Measurements from ENCODE around the gene STX19. TPM values are rescaled to one million over a fixed set of nuclear protein-coding genes. Genes with fewer than 3 reads are reported as not detected.

Gene STX19
- total and polyA plus RNA-seq, 2 donors (not counting 3 experiments of a cell fraction or from before 2014, with no cell fraction given) = not detected

GRCh38 chr3:94050546-94050945 lies 22.1 kb upstream of the STX19 start:
- no peak overlapping the region for H3K4me3 ChIP-seq (replicated peaks in 1 of 3; ENCODE audit: insufficient read depth in 1 of 3, low read depth in 1 of 3, low read length in 3 of 3)
- ChIA-PET POLR2A (no interaction called here), CTCF (interaction anchor here (1.3 kb wide), 1 partner anchor 13 kb away, joined by 3 read pairs; no protein-coding TSS in a partner anchor)
- H3K79me2 ChIP-seq (ENCODE audit: control insufficient read depth, insufficient read depth, low read length) = no peaks in the 10 kb centered on the region
- dilution Hi-C loops (cut with MboI; ENCODE audit: extremely low pct_ligation_motif_present, low sequenced_read_pairs) (no loop called here), intact Hi-C loops (cut with micrococcal nuclease) (no loop called here)
- TF ChIP-seq, protein P1, sequence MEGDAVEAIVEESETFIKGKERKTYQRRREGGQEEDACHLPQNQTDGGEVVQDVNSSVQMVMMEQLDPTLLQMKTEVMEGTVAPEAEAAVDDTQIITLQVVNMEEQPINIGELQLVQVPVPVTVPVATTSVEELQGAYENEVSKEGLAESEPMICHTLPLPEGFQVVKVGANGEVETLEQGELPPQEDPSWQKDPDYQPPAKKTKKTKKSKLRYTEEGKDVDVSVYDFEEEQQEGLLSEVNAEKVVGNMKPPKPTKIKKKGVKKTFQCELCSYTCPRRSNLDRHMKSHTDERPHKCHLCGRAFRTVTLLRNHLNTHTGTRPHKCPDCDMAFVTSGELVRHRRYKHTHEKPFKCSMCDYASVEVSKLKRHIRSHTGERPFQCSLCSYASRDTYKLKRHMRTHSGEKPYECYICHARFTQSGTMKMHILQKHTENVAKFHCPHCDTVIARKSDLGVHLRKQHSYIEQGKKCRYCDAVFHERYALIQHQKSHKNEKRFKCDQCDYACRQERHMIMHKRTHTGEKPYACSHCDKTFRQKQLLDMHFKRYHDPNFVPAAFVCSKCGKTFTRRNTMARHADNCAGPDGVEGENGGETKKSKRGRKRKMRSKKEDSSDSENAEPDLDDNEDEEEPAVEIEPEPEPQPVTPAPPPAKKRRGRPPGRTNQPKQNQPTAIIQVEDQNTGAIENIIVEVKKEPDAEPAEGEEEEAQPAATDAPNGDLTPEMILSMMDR (IDR thresholded peaks at IDR 0.05; ENCODE audit: extremely low read depth in 1 of 2, insufficient read depth in 1 of 2, low read depth in 1 of 2, low read length in 2 of 2) = no peak
- no peak for TF ChIP-seq EZH2 (IDR thresholded peaks at IDR 0.05; ENCODE audit: borderline replicate concordance, low read depth, low read length, severe bottlenecking)
- TF ChIP-seq, protein P2, sequence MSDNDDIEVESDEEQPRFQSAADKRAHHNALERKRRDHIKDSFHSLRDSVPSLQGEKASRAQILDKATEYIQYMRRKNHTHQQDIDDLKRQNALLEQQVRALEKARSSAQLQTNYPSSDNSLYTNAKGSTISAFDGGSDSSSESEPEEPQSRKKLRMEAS (IDR thresholded peaks at IDR 0.05; ENCODE audit: insufficient read depth, insufficient read length) = no peak
- no peak for TF ChIP-seq POLR2A (IDR thresholded peaks at IDR 0.05; ENCODE audit: low read depth, low read length)
- TF ChIP-seq FOS (IDR thresholded peaks at IDR 0.05; ENCODE audit: borderline replicate concordance, insufficient read depth, low read length) = no peak
- TF ChIP-seq JUN (IDR thresholded peaks at IDR 0.05; ENCODE audit: borderline replicate concordance, insufficient read depth, insufficient read length, low read depth) = no peak
- no peak for TF ChIP-seq GATA2 (IDR thresholded peaks at IDR 0.05; ENCODE audit: insufficient read depth, insufficient read length, low read depth, low read length)
- TF ChIP-seq MYC (IDR thresholded peaks at IDR 0.05; ENCODE audit: low read depth, low read length) = no peak
- no peak for TF ChIP-seq POLR2AphosphoS5 (IDR thresholded peaks at IDR 0.05; ENCODE audit: insufficient read depth, low read depth, low read length)
- no peaks in the 10 kb centered on the region for H3K36me3 ChIP-seq (ENCODE audit: control insufficient read depth in 2 of 2, extremely low read depth in 1 of 2, insufficient read depth in 2 of 2, low read length in 2 of 2)
- H3K27ac ChIP-seq (ENCODE audit: insufficient read depth, low read depth, low read length) = no peak overlapping the region
- H3K27me3 ChIP-seq (ENCODE audit: control insufficient read depth in 2 of 2, insufficient read depth in 2 of 2, low read length in 2 of 2) = no peaks in the 10 kb centered on the region
- DNase-seq (ENCODE audit: low read depth, low spot score) (no peak), FAIRE-seq (no peak)
- H3K4me1 ChIP-seq (ENCODE audit: control insufficient read depth, extremely low read depth, insufficient read depth, low read length) = no peaks in the 10 kb centered on the region
- no TSS peak for BruUV-seq (replicated peaks)
- no peaks in the 10 kb centered on the region for H3K9me3 ChIP-seq (replicated peaks; ENCODE audit: control insufficient read depth, insufficient read depth, low read length)
- H3K9ac ChIP-seq (replicated peaks; ENCODE audit: extremely low read depth, insufficient read depth, low read length) = no peak overlapping the region
- no peaks in the 10 kb centered on the region for H4K20me1 ChIP-seq (replicated peaks; ENCODE audit: control insufficient read depth, extremely low read depth, insufficient read depth, low read length)
- no peak overlapping the region for H3K4me2 ChIP-seq (ENCODE audit: insufficient read depth, low read length)
- no peaks in the 10 kb centered on the region for H3K9me1 ChIP-seq (replicated peaks; ENCODE audit: control insufficient read depth, extremely low read depth, insufficient read depth, low read length)
- H2AFZ ChIP-seq (ENCODE audit: low read depth, low read length) = no peak overlapping the region
